Stimulated activated CD8-positive, alpha-beta memory T cell treated with anti-CD3 and anti-CD28 coated beads, Interleukin-12 subunit alpha, Interleukin-12 subunit beta, amount 100 ng/mL, for 24 hours (primary cell): Measurements from ENCODE around the gene NSD1.
"Not testable (repeated sequence)": the region's sequence is repeated elsewhere in the genome, so short reads cannot be mapped to it uniquely, and the experiment has no call there.

Source experiments
- DNase-seq: peaks from one replicate; pipeline ENCODE4 v3.0.0-alpha.2; 2020; ENCODE audit errors: extremely low read depth

Gene NSD1

GRCh38 chr5:177328545-177329231, 195.1 kb downstream of the NSD1 start:
- DNase-seq: no peak

DNA sequence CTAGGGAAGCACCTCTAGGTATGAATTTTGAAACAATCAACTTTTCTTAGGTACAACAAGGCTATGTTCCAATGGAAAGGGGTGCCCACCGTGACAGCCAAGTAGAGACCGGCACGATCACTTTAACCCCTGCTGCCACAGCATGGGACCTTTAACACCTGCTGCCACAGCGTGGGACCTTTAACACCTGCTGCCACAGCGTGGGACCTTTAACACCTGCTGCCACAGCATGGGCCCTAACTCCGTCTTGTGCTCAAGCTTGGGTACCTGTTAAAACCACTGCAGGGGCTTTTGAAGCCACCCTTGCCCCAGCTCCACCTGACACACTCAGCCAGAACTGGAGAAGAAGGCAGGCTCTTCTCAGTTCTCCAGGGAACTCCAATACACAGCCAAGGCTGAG, 196.3 kb downstream of the NSD1 start:
- DNase-seq: no peak

GRCh38 chr5:177330991-177331842, 197.6 kb downstream of the NSD1 start:
- no peak for DNase-seq

GRCh38 chr5:177332031-177332895, 198.7 kb downstream of the NSD1 start:
- DNase-seq: no peak

DNA sequence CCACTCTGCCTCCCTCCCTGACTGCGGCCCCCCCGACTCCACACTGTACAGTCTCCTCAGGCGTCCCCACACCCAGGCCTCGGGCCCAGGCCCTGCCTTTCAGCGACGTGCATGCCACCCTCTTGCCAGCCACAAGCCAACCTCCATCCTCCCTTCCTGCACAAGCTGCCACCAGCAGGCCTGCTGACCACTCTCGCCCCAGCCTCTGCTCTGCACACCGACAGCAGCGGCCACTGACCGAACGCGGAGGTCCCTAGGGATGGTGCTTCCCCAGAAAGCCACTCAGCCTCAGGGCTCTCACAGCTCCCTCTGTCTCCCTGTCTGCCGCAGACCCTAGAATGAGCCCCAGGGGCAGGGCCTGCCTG, 199.3 kb downstream of the NSD1 start:
- no peak for DNase-seq

DNA sequence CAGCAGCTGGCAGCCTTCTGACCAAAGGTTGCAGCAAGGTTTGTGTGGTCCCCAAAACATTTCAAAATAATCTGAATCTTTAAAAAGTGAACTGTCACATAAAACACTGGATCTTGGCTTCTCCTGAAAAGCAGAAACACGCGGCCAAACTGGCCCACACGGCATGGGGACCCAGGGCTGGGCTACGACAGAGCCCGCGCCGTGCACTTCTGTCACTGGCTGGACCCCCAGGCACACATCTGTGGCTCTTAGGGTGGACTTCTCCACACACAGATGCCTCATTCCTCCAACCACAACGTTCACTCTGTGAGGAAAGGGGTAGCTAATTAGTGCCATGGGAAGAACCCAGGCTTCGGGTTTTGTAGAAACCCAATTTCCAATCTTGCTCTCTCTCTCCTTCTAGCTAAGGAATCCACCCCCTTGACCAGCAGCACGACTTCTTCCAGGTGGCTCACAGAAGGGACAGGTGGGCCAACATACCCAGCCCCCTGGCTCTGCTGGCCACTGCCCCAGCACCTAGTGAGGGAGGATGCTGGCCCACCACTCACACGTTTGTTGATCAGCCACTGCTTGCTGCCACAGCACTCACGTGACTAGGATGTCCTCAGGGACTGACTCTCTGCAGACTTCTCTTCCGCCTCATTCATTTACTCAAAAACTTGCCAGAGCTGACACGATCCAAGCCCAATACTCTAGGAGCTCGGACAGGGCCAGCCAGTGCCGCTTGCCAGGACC, 200.0 kb downstream of the NSD1 start:
- DNase-seq: no peak

DNA sequence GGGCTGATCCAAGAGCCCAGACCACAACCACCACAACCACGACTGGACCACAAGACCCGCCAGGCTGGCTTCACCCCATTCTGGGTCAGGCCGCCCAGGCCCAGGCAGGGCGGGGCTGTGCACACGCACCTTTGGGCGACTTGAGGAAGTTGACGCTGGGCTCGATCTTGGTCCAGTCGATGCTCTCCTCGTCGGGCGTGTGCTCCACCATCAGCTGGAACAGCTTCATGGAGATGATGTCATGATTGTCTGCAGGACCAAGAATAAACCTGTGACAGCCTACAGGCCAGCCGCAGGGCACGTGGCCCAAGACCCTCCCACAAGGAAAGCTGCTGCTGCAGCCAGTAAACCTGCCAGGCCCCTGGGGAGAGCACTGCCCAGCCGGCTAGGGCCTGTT, 200.6 kb downstream of the NSD1 start:
- DNase-seq: no peak

DNA sequence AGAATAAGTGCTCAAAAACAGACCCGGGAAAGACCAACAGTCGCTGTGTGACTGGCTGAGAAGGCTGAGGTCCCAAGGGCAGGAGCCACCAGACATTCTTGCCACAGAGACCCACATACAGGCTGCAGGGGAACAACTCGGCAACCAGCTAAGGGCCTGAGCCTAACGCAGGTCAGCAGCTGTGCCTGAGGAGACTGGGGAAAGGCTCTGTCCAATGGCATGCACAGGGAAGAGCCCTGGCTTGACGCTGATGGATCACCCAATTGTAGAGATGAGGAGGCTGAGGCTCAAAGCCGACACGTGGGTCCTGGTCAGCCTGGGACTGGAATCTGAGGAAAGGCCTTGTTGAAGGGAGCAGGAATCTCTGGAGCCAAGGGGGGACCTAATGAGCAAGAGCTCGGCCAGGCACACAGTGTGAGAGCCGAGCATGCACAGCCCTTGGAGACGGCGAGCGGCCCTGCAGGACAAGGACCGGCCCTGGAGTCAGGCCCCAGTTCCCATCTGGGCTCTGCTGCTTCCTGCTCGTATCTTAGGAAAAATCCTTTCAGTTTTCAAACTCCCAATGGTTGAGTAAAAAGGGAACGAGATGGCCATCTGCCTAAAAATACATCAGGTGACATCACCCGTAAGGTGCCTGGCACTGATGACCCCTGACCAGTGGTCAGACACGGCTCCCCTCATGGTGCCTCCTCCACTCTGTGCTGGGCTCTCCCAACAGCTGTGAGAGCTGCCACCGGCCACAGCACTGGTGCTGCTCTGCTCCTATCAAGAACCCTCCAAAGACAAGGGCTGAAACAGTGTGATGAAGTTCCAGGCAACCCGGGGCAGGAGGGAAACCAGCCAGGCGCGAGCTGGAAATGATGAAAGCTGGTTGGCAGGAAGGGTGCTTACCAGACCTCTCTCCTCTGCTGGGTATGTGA, 201.5 kb downstream of the NSD1 start:
- no peak for DNase-seq

DNA sequence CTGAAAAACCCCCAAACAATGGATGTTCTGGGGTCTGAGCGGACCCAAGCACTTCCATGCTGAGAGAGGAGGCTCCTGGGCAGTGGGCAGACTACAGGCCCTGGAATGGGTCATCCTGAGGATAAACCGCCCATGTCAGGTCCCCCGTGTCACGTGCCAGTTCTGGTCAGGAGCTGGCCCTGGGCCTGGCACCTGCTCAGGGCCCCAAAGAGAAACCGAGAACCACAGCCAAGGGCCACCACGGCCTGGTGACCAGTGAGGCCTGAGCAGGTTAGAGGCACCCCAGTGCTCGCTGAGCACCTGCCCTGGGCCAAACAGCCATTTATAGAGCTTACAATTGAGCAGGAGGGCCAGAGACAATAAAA, 202.1 kb downstream of the NSD1 start:
- no peak for DNase-seq

DNA sequence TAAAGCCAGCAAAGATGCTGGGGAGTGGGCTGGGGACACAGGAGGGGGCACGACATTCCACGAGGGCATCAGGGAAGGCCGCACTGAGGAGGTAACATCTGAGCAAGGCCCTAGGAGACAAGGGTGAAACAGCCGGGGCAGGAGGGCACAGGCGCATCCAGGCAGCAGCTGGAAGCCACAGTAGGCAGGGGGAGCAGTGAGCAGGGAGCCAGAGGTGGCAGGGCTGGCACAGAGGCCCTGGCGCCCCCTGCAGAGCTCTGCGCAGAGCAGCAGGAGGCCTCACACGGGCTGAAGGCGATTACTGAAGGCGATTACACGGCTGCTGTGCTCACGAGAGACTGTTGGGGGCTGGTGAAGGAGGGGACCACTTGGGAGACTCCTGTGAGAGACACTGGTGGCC, 202.5 kb downstream of the NSD1 start:
- no peak for DNase-seq

DNA sequence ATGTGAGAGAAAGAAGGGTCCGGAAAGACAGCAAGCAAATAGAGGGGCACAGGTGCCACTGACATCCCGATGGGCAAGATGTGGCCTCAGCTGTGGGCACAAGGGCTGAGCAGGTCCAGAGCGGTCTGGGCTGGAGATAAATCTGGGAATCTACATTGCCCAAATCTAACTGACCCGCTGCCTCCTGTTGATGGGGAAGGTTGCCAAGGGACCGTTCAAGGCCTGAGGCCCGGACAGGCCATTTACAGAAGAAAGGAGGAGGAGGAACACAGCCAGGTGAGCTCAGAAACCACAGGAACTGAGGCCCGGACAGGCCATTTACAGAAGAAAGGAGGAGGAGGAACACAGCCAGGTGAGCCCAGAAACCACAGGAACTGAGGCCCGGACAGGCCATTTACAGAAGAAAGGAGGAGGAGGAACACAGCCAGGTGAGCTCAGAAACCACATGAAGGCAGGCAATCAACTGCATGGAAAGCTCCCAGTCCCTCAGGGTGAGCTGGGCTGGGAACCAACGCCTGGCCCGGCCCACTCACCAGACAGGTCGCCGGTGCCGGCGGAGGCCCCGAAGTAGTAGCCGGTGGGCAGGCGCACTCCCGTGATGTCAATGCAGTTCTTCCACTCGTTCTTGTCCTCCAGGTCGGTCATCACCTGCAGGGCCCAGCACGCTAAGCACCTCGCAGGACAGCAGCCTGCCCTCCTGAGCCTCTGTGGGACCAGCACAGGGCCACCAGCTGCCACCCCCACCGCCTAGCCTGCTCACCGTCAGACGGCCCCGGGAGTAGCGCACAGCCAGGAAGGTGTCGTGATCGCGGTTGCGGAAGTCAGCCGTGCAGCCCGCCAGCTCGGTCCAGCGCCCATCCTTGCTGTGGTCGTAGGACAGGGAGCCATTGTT, 203.3 kb downstream of the NSD1 start:
- no peak for DNase-seq

GRCh38 chr5:177338251-177339106, 204.9 kb downstream of the NSD1 start:
- DNase-seq: no peak

GRCh38 chr5:177339107-177339638, 205.6 kb downstream of the NSD1 start:
- no peak for DNase-seq

- not testable (repeated sequence) for DNase-seq
These were observed 209.4 kb downstream of the NSD1 start for GRCh38 chr5:177343000-177343399.

DNA sequence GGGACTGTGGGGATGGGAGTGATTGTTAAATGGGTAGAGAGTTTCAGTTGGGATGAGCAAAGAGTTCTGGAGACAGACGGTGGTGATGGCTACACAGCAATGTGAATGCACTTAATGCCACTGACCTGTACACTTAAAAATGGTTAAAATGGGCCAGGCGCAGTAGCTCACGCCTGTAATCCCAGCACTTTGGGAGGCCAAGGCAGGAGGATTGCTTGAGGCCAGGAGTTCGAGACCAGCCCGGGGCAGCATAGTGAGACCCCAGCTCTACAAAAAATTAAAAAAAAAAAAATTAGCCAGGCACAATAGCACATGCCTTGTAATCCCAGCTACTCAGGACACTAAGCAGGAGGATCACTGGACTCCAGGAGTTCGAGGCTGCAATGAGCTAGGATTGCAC, 210.2 kb downstream of the NSD1 start:
- DNase-seq: no peak

DNA sequence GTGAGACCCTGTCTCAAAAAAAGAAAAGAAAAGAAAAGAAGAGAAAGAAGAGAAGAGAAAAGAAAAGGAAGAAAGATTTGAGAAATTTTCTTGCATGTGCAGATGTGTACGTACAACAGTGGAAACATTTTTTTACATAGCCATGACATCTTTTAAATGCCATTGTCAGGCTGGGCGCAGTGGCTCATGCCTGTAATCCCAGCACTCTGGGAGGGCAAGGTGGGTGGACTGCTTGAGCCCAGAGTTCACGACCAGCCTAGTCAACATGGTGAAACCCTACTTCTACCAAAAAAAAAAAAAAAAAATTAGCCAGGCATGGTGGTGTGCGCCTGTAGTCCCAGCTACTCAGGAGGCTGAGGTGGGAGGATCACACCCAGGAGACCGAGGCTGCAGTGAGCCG, 211.3 kb downstream of the NSD1 start:
- no peak for DNase-seq

DNA sequence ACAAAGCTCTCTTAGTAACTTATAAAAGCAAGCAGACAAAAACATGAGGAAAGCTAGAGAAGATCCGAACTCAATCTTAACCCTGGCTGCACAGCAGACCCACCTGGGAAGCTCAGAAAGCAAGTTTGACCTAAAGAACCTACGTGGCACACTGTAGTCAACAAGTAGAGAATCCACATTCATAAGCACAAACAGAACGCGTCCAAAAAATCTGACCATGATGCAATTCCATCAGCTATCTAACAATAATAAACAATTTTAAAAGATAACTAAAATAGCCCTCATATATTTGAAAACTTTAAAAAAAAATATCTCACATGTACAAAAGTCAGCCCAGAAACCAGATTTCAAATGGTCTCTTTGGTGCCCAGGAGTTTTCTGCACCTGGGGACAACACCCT, 213.2 kb downstream of the NSD1 start:
- DNase-seq: no peak

GRCh38 chr5:177347699-177348098, 214.1 kb downstream of the NSD1 start:
- DNase-seq: no peak

GRCh38 chr5:177349362-177349647, 215.7 kb downstream of the NSD1 start:
- DNase-seq: no peak
